C4-2B (cell line): ENCODE results near the gene PIK3R4.

Experiments
- H3K27ac ChIP-seq: fragments of 450-650 bp; 2 replicates; pipeline ENCODE4 v1.5.1; 2017
- CTCF ChIP-seq: fragments of 450-650 bp; conservative IDR thresholded peaks from 2 replicates; pipeline ENCODE4 v1.5.1; 2017; ENCODE audit warnings: mild to moderate bottlenecking
- ZFX ChIP-seq: fragments of 450-650 bp; IDR thresholded peaks from 2 replicates; pipeline ENCODE4 v1.6.1; 2017

PIK3R4 gene

GRCh38 chr3:130688697-130689470 is 57.7 kb downstream of the PIK3R4 start:
- no peak overlapping the region for H3K27ac ChIP-seq
- TF ChIP-seq CTCF (no peak), ZFX (no peak)

- H3K27ac ChIP-seq = no peak overlapping the region
- TF ChIP-seq CTCF (no peak), ZFX (no peak)
Measured at GRCh38 chr3:130688015-130688688, 58.5 kb downstream of the PIK3R4 start.

GRCh38 chr3:130687327-130687726 is 59.3 kb downstream of the PIK3R4 start:
- no peak for TF ChIP-seq ZFX
- no peak for TF ChIP-seq CTCF
- H3K27ac ChIP-seq = no peak overlapping the region

- no peak overlapping the region for H3K27ac ChIP-seq
- TF ChIP-seq CTCF = no peak
- TF ChIP-seq ZFX = no peak
Measured at GRCh38 chr3:130686833-130687232, 59.8 kb downstream of the PIK3R4 start.

GRCh38 chr3:130682131-130682530 is 64.5 kb downstream of the PIK3R4 start:
- H3K27ac ChIP-seq = no peak overlapping the region; the same call in 1 of the 2 replicates
- no peak for TF ChIP-seq ZFX
- TF ChIP-seq CTCF = no peak

- TF ChIP-seq ZFX = no peak
- TF ChIP-seq CTCF = no peak
- no peak overlapping the region for H3K27ac ChIP-seq
Measured at GRCh38 chr3:130679218-130679617, 67.4 kb downstream of the PIK3R4 start.

GRCh38 chr3:130677343-130677742 is 69.3 kb downstream of the PIK3R4 start:
- H3K27ac ChIP-seq = no peak overlapping the region
- no peak for TF ChIP-seq CTCF
- TF ChIP-seq ZFX = no peak
